Measurements from ENCODE around the gene CACNA1B.

DNA sequence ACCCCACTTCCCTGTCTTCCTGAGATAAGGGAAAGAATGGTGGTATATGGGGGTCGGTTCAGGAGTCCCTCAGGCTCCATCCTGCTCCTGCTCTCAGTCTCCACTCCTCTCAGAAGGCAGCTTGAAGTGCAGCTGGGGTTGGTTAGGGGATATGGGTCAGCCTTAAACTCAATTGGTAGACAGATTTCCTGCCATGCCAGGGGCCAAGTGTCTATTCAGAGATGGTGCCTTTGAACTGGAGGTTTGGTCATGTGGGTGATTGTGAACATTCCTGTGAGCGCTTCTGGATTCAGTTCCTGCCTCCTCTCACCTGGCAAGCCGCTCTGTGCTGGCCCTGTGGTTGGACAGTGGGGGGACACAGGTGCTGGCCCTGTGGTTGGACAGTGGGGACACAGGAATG is 35.1 kb downstream of the CACNA1B start:
- no peak for TF ChIP-seq TAF1 (IDR thresholded peaks at IDR 0.05; ENCODE audit: control insufficient read depth, extremely low read depth, insufficient read depth, low read length, severe bottlenecking)
- no peak for TF ChIP-seq SMC3 (conservative IDR thresholded peaks at IDR 0.05; ENCODE audit: insufficient read depth, low read depth, low read length)
- TF ChIP-seq KAT2B (IDR thresholded peaks at IDR 0.05; ENCODE audit: low read depth, low read length): no peak
- no peak for TF ChIP-seq ZNF140 (CRISPR knock-in tag; IDR thresholded peaks at IDR 0.05)
- TF ChIP-seq, protein P1, sequence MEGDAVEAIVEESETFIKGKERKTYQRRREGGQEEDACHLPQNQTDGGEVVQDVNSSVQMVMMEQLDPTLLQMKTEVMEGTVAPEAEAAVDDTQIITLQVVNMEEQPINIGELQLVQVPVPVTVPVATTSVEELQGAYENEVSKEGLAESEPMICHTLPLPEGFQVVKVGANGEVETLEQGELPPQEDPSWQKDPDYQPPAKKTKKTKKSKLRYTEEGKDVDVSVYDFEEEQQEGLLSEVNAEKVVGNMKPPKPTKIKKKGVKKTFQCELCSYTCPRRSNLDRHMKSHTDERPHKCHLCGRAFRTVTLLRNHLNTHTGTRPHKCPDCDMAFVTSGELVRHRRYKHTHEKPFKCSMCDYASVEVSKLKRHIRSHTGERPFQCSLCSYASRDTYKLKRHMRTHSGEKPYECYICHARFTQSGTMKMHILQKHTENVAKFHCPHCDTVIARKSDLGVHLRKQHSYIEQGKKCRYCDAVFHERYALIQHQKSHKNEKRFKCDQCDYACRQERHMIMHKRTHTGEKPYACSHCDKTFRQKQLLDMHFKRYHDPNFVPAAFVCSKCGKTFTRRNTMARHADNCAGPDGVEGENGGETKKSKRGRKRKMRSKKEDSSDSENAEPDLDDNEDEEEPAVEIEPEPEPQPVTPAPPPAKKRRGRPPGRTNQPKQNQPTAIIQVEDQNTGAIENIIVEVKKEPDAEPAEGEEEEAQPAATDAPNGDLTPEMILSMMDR (IDR thresholded peaks at IDR 0.05 in 2 of 3, conservative IDR thresholded peaks at IDR 0.05 in 1 of 3; ENCODE audit: insufficient read depth in 2 of 3, low read depth in 1 of 3, low read length in 3 of 3): no peak
